Ovary (tissue), 9 donors: ENCODE results near the gene TSLP. TPM values are rescaled to one million over a fixed set of nuclear protein-coding genes. Genes with fewer than 3 reads are reported as not detected.

Experiments used
- DNase-seq, 5 donors: peaks; one replicate each; pipeline ENCODE4 v3.0.0-alpha.2; 2019 to 2020
- H3K27ac ChIP-seq, 2 donors: fragments of 200-600 bp; one replicate each; pipeline versions ENCODE4 v1.5.1 to v1.8.0; 2019 to 2022
- H3K27me3 ChIP-seq: fragments of 200-600 bp; one replicate; pipeline ENCODE4 v1.8.0; 2022
- H3K36me3 ChIP-seq: fragments of 200-600 bp; sonication (generic); one replicate; pipeline ENCODE4 v1.5.1; 2019
- H3K4me1 ChIP-seq: one replicate; pipeline ENCODE4 v1.8.1; 2013; ENCODE audit warnings: mild to moderate bottlenecking, moderate library complexity; ENCODE audit not compliant: insufficient read depth
- H3K4me3 ChIP-seq: fragments of 200-600 bp; sonication (generic); one replicate; pipeline ENCODE4 v1.5.1; 2017
- H3K9me3 ChIP-seq, 2 donors: fragments of 200-600 bp in 1 of 2; sonication (generic) in 1 of 2; one replicate each; pipeline versions ENCODE4 v1.5.1 to v1.8.1; 2013 to 2019; ENCODE audit warnings: mild to moderate bottlenecking in 1 of 2, moderate library complexity in 1 of 2
- EP300 ChIP-seq: sonication (generic); formaldehyde crosslinking; IDR thresholded peaks from one replicate; pipeline ENCODE4 v1.6.1; 2017; ENCODE audit warnings: antibody characterized with exemption
- POLR2A ChIP-seq: fragments of 450-650 bp; IDR thresholded peaks from one replicate; pipeline ENCODE4 v1.6.1; 2017; ENCODE audit warnings: antibody characterized with exemption, mild to moderate bottlenecking, moderate library complexity
- WGBS, 3 donors: extraction: QIAGEN DNeasy Blood & Tissue Kit in 1 of 3; methylation state at CpG; one replicate each; pipeline versions ENCODE4 v1.1.5 to v1.1.7; 2013 to 2017; 5-methylcytosine and 5-hydroxymethylcytosine counted together
- intact Hi-C, 4 donors: fragments of 100-400 bp; cut with DNase I; formaldehyde crosslinking; loops; one replicate each; pipeline versions ENCODE4 v1.11.0 to v1.15.1; 2022 to 2023
- polyA plus RNA-seq, 2 donors: library from polyadenylated mRNA; stranded (reverse); fragments of 200-250 nt in 1 of 2; fragments of 350-450 nt in 1 of 2; fragmentation: Illumina TruSeq in 1 of 2; extraction: RNeasy Lipid Tissue Mini Kit (QIAGEN cat#74804) in 1 of 2; gene quantifications; one replicate each; pipeline ENCODE4 v1.2.3, GENCODE V29; 2013 to 2014
- total RNA-seq, 7 donors: library from RNA; depleted of rRNA in 2 of 7; stranded (reverse); fragments of >200 nt in 2 of 7; fragmentation: NEBNext Ultra II Directional in 3 of 7; extraction: Animal tissue kit (Norgen Biotek cat#: 25700) in 3 of 7; gene quantifications; one replicate each; pipeline versions ENCODE4 v1.1.0 to v1.2.4, GENCODE V29; 2016 to 2023
- TF ChIP-seq, protein P1 (sequence below), 3 donors: fragments of 450-650 bp in 2 of 3; fragments of 200-600 bp in 1 of 3; IDR thresholded peaks; one replicate each; pipeline versions ENCODE4 v1.5.1 to v1.8.0; 2016 to 2022; ENCODE audit warnings: antibody characterized with exemption in 3 of 3, mild to moderate bottlenecking in 1 of 3
- donor health status: DM: no; HTN: no; CAD: no; lungs with moderate emphysema.
- donor health status: DM: no; HTN: no; CAD: no.
- donor health status: Bipolar disorder and iron deficiency.
- donor health status: DM: yes; HTN: yes; CAD: no.
- donor health status: DM: no; HTN: no; CAD: no.
- donor health status: DM: yes; HTN: yes; CAD: no.

Gene TSLP
- total and polyA plus RNA-seq, 9 donors = 0.12 to 1.4 (median 0.32) TPM; not detected in 1

DNA sequence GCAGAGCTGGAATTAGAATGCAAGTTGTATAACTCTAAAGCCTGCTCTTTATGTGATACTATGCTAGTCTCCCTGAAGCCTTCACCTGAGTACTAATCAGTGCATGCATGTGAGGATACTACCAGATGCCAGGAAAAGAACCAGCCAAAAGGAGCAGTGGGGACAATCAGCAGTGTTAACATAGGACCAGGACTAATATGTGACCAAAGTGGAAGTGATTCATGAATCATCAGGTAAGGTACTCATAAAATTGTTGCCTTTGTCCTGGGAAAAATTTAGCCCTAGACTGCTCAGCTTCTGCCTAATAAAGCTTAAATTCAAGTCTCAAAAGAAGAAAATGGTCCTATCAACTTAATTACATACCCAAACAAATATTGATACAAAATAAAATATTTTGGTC is 13.4 kb upstream of the TSLP start:
- Histone ChIP-seq H3K36me3 (no peaks in the 10 kb centered on the region), H3K9me3 (no peaks in the 10 kb centered on the region), H3K27me3 (no peaks in the 10 kb centered on the region), H3K4me1 (no peaks in the 10 kb centered on the region), H3K27ac (no peak overlapping the region), H3K4me3 (no peak overlapping the region)
- DNase-seq = no peak
- TF ChIP-seq, protein P1, sequence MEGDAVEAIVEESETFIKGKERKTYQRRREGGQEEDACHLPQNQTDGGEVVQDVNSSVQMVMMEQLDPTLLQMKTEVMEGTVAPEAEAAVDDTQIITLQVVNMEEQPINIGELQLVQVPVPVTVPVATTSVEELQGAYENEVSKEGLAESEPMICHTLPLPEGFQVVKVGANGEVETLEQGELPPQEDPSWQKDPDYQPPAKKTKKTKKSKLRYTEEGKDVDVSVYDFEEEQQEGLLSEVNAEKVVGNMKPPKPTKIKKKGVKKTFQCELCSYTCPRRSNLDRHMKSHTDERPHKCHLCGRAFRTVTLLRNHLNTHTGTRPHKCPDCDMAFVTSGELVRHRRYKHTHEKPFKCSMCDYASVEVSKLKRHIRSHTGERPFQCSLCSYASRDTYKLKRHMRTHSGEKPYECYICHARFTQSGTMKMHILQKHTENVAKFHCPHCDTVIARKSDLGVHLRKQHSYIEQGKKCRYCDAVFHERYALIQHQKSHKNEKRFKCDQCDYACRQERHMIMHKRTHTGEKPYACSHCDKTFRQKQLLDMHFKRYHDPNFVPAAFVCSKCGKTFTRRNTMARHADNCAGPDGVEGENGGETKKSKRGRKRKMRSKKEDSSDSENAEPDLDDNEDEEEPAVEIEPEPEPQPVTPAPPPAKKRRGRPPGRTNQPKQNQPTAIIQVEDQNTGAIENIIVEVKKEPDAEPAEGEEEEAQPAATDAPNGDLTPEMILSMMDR (IDR thresholded peaks at IDR 0.05) = no peak
- TF ChIP-seq POLR2A (no peak), EP300 (no peak)
- intact Hi-C loops = no loop called here

DNA sequence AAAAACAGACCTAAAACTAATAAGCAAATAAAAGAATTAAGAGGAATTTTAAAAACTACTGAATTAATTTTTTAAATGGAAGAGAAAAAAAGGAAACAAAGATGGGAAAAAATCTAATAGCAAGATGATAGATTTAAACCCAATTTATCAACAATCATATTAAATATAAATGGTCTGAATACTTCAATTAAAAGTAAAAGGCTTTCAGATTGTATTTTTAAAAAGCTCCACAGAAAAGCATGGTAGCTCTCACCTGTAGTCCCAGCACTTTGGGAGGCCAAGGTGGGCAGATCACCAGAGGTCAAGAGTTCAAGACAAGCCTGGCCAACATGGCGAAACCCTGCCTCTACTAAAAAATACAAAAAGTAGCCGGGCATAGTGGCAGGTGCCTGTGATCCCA is 11.3 kb upstream of the TSLP start:
- TF ChIP-seq POLR2A = no peak
- TF ChIP-seq, protein P1 (IDR thresholded peaks at IDR 0.05) = no peak
- TF ChIP-seq EP300 = no peak
- Histone ChIP-seq H3K27ac (no peak overlapping the region), H3K27me3 (no peaks in the 10 kb centered on the region), H3K4me3 (no peak overlapping the region), H3K9me3 (no peaks in the 10 kb centered on the region), H3K36me3 (no peaks in the 10 kb centered on the region), H3K4me1 (no peaks in the 10 kb centered on the region)
- 91 to 96% (median 91%) methylated on average over 2 of the region's 2 CpGs for WGBS, 3 donors
- DNase-seq = no peak
- intact Hi-C loops = no loop called here

DNA sequence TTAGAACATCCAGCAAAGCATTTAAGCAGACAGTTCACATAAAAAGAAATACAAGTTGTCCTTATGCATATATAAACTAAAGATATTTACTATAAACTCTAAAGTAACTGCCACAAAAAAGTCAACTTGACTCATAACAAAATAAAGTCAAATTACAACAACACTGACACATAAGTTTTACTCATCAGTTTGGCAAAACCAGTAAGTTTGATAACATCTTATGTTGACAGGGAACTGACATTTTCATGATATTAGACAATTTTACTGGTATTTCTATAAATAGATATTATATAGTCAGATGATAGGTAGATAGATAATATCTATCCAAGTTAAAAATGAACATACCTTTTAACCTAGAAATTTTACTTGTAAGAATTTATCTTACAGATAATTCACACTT is 9.9 kb upstream of the TSLP start:
- Histone ChIP-seq H3K27ac (no peak overlapping the region), H3K9me3 (no peaks in the 10 kb centered on the region), H3K36me3 (no peaks in the 10 kb centered on the region), H3K4me1 (no peaks in the 10 kb centered on the region), H3K27me3 (no peaks in the 10 kb centered on the region), H3K4me3 (no peak overlapping the region)
- no peak for DNase-seq
- TF ChIP-seq POLR2A (no peak), EP300 (no peak)
- TF ChIP-seq, protein P1 (IDR thresholded peaks at IDR 0.05) = no peak
- intact Hi-C loops = no loop called here

DNA sequence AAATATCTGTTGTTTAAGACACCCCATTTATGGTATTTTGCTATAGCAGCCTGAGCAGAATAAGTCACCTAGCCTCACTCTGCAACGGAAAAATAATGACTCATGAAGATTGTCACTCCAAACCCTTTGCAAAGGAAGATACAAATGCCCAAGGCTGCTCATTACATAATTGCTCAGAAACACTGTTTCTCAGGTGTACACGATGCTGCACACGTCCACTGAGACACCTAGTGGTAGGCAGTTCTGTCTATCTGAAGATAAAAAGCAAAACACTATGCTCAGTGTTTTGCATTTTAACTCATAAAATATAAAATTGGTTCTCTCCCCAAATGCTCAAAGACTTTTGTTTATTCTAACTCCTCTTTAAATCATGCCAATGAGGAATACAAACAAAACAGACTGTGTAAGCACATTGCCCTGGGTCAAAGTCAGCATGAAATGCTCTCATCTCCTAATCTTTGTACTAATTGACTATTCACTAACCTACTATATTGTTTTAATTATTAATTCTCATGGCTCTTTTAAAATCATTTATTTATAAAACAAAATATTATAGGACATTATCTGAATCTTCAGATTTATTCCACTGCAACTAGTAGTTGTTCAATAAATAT is 7.7 kb upstream of the TSLP start:
- TF ChIP-seq, protein P1 (IDR thresholded peaks at IDR 0.05) = no peak
- TF ChIP-seq POLR2A (no peak), EP300 (no peak)
- 5 to 21% (median 7%) methylated on average over 3 of the region's 3 CpGs for WGBS, 3 donors
- Histone ChIP-seq H3K27ac (no peak overlapping the region), H3K4me3 (no peak overlapping the region), H3K27me3 (no peaks in the 10 kb centered on the region), H3K9me3 (no peaks in the 10 kb centered on the region), H3K36me3 (no peaks in the 10 kb centered on the region), H3K4me1 (no peaks in the 10 kb centered on the region)
- intact Hi-C loops = no loop called here
- DNase-seq = no peak
